PFSK-1 (cell line): ENCODE results near the gene TMEM14C.

Experiments
- POLR2AphosphoS5 ChIP-seq: IDR thresholded peaks from 2 replicates; pipeline ENCODE4 v1.6.1; 2012; ENCODE audit warnings: low read depth, mild to moderate bottlenecking, control low read depth, low read length, moderate library complexity
- TAF1 ChIP-seq: IDR thresholded peaks from 2 replicates; pipeline ENCODE4 v1.6.1; 2012; ENCODE audit warnings: low read length, control low read depth, borderline replicate concordance; ENCODE audit not compliant: insufficient read depth

GRCh38 chr6:10723567-10723881 is 654 bp downstream of the TMEM14C start:
- TF ChIP-seq TAF1, result no peak
- TF ChIP-seq POLR2AphosphoS5, result no peak
